ENCODE data around the gene TMEM184C.

- TF ChIP-seq POLR2A (IDR thresholded peaks at IDR 0.05), result no peak
- TF ChIP-seq CTCF (IDR thresholded peaks at IDR 0.05), result no peak
These were observed 38.6 kb upstream of the TMEM184C start for GRCh38 chr4:147578593-147578992.
